ENCODE measurements around the gene ADAMTSL2. TPM values are rescaled to one million over a fixed set of nuclear protein-coding genes. Genes with fewer than 3 reads are reported as not detected.

The ADAMTSL2 gene
- total and polyA plus RNA-seq, 10 donors: 1.6 to 11.7 (median 4.3) TPM

GRCh38 chr9:133488686-133489252 is 45.7 kb upstream of the ADAMTSL2 start:
- H3K4me3 ChIP-seq: no peak overlapping the region
- H3K4me1 ChIP-seq: peaks cover 4 to 47% (median 25%) of the 10 kb centered on the region in 6 donors
- TF ChIP-seq POLR2AphosphoS5 (IDR thresholded peaks at IDR 0.05) (no peak), CTCF (IDR thresholded peaks at IDR 0.05 in 8 of 11, conservative IDR thresholded peaks at IDR 0.05 in 3 of 11) (no peak), POLR2A (IDR thresholded peaks at IDR 0.05) (no peak)
- peaks cover 0 to 45% (median 0%) of the 10 kb centered on the region in 7 donors for H3K27me3 ChIP-seq (replicated peaks in 1 of 7)
- H3K27ac ChIP-seq: no peak overlapping the region
- H3K36me3 ChIP-seq: no peaks in the 10 kb centered on the region
- no peaks in the 10 kb centered on the region for H3K9me3 ChIP-seq
- DNase-seq: no peak
- intact Hi-C loops (cut with DNase I; ENCODE audit: low total_unique reads): loop anchor here (5.0 kb wide), 1 partner anchor 301 kb away; no protein-coding TSS in a partner anchor
- 85 to 94% (median 91%) methylated on average over 16 to 18 of the region's 18 CpGs for WGBS, 5 donors

- no peaks in the 10 kb centered on the region for H3K9me3 ChIP-seq
- TF ChIP-seq POLR2AphosphoS5 (IDR thresholded peaks at IDR 0.05) (no peak), CTCF (IDR thresholded peaks at IDR 0.05 in 8 of 11, conservative IDR thresholded peaks at IDR 0.05 in 3 of 11) (no peak), POLR2A (IDR thresholded peaks at IDR 0.05) (no peak)
- WGBS, 5 donors: 86 to 93% (median 89%) methylated on average over 19 of the region's 19 CpGs
- H3K4me3 ChIP-seq: no peak overlapping the region
- intact Hi-C loops (cut with DNase I; ENCODE audit: low total_unique reads): loop anchor here (5.0 kb wide), 1 partner anchor 302 kb away; no protein-coding TSS in a partner anchor
- DNase-seq: peak; percentile 71
- H3K27me3 ChIP-seq (replicated peaks in 1 of 7): peaks cover 0 to 45% (median 0%) of the 10 kb centered on the region in 7 donors
- H3K27ac ChIP-seq: peak overlapping the region in 1 of 8 donors; percentile 28
- no peaks in the 10 kb centered on the region for H3K36me3 ChIP-seq
- peaks cover 4 to 47% (median 25%) of the 10 kb centered on the region in 6 donors for H3K4me1 ChIP-seq
These were observed 45.0 kb upstream of the ADAMTSL2 start for GRCh38 chr9:133489253-133490190.

GRCh38 chr9:133490201-133490681 is 44.3 kb upstream of the ADAMTSL2 start:
- 68 to 85% (median 73%) methylated on average over 13 of the region's 13 CpGs for WGBS, 5 donors
- Histone ChIP-seq H3K27me3 (replicated peaks in 1 of 7) (peaks cover 0 to 42% (median 0%) of the 10 kb centered on the region in 7 donors), H3K36me3 (no peaks in the 10 kb centered on the region), H3K4me3 (no peak overlapping the region), H3K9me3 (no peaks in the 10 kb centered on the region), H3K27ac (peak overlapping the region in 1 of 8 donors; percentile 28), H3K4me1 (peaks cover 4 to 47% (median 25%) of the 10 kb centered on the region in 6 donors)
- TF ChIP-seq POLR2A (IDR thresholded peaks at IDR 0.05) (no peak), POLR2AphosphoS5 (IDR thresholded peaks at IDR 0.05) (no peak), CTCF (IDR thresholded peaks at IDR 0.05 in 8 of 11, conservative IDR thresholded peaks at IDR 0.05 in 3 of 11) (no peak)
- peak; percentile 46 for DNase-seq
- intact Hi-C loops (cut with DNase I; ENCODE audit: low total_unique reads): no loop called here

All from spleen (tissue), 11 donors.